ENCODE measurements around the gene SHC3.

Gene SHC3

DNA sequence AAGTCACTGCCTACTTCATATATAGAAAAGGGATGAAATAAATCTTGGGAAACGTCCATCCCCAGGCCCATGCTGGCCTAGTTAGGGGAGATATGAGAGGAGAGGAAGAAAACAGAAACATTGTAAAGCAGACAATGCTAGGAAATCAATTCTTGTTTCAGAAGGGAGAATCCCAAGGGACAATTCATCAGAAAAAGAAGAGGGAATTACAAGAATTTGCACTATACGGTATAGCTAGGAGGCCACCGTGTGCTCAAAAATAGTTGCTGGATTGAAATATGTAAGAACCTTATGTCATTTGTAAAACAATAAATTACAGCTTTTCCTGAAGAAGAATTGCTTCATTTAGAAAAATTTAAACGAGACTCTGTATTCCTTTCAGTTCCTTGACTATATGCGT is 8.3 kb upstream of the SHC3 start:
- DNase-seq, result no peak

DNA sequence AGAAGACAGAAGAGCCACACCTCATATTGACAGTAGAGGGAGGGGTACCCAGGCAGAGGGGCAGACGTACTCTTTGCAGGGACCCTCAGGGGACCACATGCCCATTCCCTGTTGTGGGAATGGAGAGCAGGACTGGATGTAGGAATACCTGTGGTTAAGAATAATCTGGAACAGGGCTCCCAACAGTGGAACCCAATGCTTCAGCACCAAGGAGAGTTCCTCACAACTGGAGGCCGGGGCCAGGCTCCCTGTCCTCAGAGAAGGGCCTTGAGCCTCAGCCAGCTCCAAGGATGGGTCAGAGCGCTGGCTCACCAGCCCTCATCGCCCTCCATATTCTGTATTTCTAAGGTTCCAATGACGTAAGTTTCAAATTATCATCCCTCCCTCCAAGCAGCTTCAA is 7.4 kb upstream of the SHC3 start:
- peak; percentile 44 for DNase-seq

- DNase-seq, result no peak
Observed at GRCh38 chr9:89183146-89183545, 4.5 kb upstream of the SHC3 start.

- no peak for DNase-seq
Observed at GRCh38 chr9:89182369-89182768, 3.8 kb upstream of the SHC3 start.

GRCh38 chr9:89179895-89180734 is 1.5 kb upstream of the SHC3 start:
- peak; percentile 97 for DNase-seq

GRCh38 chr9:89179540-89179894 is 899 bp upstream of the SHC3 start:
- peak; percentile 53 for DNase-seq

GRCh38 chr9:89178830-89179539 is 367 bp upstream of the SHC3 start:
- DNase-seq, result no peak

DNA sequence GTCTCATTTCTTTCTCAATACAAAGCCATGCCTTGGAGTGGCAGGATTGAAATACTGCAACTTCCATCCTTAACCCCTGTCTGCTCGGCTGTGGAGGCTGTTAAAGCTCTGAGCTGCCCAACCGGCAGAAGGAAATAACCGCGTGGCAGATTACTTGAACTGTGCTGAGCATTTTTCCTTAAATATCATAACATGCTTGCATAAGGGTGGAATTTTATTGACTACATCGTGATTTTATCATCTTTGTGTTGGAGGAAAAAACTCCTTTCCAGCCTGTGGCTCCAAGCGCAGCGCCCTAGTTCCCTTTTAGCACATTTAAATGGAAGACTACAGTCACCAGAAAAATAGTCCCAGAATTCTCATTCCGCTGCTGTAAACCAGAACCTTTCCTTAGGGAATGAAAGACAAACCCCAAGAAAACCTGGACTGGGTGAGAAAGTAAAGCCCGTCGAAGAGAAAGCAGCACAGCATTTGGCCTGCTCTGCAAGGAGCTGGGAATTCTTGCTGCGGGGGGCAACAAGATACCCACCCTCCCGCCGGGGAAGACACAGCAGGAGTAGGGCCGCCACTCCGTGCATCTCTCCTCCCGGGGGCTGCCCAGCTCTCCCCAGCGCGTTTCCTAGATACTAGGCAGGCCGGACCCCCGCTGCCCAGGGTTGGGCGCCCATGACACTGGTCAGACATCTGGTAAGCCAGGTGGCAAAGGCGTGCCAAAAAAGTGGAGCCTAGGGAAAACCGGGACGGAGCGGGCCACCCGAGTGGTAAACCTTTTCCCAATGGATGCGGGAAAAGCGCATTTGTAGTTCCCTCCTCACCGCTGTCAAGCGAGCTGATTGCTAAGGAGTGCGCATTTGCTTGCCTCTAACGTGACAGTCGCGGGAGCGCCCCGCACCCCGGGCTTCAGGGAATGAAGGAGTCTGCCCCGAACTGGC is 1.3 kb downstream of the SHC3 start:
- peak; percentile 44 for DNase-seq

DNA sequence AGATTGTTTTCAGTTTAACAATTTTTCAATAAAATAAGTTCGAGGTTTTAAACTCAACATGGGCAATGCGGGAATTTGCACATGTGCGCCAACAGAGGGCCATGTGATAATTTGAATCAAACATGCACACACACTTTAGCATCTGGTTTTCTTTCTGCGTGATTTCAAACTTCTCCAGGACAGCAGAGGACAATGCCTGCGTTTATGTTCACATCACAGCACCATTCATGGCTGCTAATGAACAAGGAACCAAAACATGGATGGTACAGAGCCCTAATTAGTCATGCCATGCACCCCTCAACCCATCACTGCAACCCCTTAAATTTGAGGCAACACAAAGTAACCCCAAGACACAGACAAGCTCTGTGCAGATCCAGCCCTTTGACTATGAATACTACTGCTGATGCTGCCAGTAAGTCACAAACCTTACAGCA is 2.8 kb downstream of the SHC3 start:
- DNase-seq, result peak; percentile 42

- no peak for DNase-seq
Observed at GRCh38 chr9:89174291-89174690, 4.3 kb downstream of the SHC3 start.

DNA sequence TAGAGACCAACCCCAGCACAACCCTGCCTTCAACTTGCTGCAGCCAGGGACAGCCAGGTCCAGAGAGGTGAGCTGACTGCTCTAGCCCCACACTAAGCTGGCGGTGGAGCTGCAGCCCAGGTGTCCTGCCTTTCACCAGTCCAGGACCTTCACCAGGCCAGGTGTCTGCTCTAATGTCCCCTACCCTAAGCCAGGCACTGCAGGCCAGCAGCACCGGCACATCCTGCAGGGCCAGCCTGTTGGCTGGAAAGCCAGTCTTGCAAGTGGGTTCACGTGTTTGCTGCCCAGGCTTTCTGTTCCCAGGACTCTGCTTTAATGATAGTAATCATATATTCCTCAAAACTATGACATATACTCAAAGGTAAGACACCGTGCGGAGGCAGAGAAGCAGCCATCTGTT is 5.5 kb downstream of the SHC3 start:
- no peak for DNase-seq

DNA sequence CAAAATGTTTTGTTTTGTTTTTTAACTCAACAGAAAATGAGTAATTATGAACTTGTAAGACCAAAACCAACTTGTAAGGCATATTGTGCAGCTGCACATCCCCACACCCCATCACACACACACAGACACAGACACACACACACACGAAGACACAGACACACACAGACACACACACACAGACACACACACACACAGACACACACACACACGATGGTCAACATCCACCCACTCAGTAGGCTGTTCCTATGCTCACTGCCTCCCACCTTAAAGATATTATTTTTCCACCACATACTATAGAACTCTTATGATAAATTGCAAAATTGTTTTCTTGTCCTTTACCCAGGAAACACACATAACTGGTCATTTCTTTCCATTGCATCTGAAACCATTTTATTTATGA is 6.2 kb downstream of the SHC3 start:
- DNase-seq, result no peak

DNA sequence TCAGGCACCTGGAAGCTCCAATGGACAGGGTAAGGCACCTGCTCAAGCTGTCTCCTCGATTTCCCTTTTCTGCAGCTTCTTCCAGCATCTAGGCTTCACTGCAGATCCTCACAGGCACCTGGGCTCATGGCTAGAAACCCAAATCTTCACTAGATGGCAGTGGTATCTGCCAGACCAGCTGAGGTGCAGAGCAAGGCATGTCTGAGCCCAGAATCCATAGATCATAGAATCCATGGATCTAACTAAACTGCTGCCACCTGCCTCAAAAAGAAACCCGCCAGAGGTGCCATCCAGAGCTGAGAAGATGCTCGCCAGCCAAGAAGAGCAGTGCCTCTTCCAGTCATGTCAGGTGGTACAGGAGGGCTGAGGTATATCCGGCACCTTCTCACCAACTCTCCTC is 6.9 kb downstream of the SHC3 start:
- no peak for DNase-seq

- DNase-seq, result no peak
Observed at GRCh38 chr9:89171231-89171630, 7.4 kb downstream of the SHC3 start.

GRCh38 chr9:89168901-89169813 is 9.5 kb downstream of the SHC3 start:
- DNase-seq, result no peak

GRCh38 chr9:89167788-89168187 is 10.8 kb downstream of the SHC3 start:
- no peak for DNase-seq

DNA sequence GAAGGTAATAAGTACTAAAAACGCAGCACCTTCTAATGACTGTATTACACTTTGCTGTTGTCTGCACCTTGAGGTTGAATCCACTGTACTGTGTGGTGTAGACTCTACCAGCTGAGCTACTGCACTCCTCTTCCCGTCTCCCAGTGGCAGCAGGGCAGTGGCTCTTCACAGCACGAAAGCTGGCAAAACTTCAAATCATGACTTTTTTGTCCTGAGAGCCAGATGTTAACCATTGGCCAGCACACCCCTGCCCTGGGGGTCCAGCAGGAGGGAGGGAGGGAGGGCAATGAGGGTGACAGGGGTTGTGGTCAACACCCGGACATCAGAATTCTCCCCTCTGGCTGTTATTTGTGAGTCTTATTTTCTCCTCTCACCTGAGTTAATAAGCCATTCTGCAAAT is 11.8 kb downstream of the SHC3 start:
- no peak for DNase-seq

GRCh38 chr9:89165880-89166279 is 12.7 kb downstream of the SHC3 start:
- DNase-seq, result no peak

DNA sequence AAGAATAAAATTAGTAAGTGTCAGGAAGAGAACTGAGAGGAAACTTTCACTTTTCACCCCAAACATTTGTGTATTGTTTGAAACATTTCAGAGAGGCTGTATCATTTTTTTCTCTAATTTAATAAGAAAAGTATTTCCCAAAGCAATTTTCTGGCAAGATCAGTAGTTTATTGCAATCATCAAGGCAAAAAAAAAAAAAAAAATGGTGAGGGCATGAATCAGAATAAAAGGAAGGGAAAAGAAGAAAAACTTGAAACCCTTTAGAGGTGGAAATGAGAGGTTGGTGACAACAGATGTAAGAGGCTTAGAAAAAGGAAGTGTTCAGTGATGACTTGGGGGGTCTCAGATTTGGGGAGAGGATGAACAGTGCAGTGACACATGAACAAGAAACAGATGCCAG is 13.3 kb downstream of the SHC3 start:
- no peak for DNase-seq

DNA sequence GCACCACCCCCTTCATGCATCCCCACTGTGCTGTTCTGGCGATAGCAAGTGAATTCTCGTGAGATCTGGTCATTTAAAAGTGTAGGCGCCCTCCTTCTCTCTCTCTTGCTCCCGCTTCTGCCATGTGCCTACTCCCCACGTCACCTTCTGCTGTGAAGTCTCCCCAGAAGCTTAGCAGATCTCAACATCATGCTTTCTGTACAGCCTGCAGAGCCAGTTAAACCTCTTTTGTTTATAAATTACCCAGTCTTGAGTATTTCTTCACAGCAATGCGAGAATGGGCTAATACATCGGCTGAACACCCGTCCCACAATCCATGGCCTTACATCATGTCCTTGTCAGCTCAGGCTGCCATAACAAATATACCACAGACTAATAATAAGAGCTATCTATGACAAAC is 17.4 kb downstream of the SHC3 start:
- no peak for DNase-seq

DNA sequence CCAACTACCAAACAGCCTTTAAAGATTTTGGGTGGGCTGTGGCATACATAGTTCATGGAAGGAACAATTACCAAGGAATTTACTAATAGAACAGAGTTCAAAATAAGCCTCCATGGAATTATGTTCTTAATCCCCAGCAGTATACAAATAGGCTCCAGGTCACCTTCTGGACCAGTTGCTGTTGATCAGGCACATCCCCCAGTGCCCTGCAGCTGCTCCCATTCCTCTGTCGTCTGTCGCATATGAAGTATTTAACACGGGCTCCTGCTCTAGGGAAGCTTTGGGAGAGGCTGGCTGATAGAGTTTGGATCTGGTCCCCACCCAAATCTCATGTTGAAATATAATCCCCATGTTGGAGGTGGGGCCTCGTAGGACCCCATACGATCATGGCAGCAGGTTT is 17.8 kb downstream of the SHC3 start:
- DNase-seq, result no peak

Measured in fibroblast of skin of abdomen (primary cell).